Measurements from ENCODE around the gene PI4KB.
A peak's percentile ranks its signal among the peaks of the same experiment; 100 is the strongest.

The PI4KB gene

DNA sequence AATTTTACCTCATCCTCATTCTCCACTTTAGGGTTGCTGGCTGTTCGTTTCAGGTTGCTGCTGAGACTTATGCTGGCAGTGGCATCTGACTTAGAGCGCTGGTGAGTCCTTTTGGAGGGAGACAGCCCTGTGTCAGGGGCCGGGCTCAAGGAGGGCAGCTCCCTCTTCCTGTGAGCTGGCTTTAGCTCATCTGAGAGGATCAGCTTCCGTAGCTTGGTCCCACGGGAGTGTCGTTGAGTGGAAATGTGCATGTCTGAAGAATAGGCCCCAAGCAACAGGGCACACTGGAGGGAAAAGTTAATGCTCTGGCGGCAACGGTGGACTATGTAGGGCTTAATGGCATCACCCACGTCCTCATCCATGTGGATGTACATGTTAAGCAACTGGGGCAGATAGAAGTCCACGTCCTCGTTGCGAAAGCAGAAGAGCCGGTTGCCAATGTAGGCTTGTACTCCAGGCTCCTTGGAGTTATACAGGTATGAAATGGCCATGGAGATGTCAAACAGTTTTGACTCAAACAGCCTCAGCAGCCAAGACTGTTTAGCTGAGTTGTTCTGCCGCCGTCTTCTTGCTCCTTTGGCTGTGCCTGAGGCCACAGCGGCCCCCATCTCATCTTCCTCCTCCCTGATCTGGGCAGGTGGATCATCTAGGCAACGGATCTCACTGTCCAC is 11.5 kb downstream of the PI4KB start:
- Histone ChIP-seq H3K4me1 (ENCODE audit: insufficient read depth, low read length) (peaks cover 1% of the 10 kb centered on the region; the same call in 1 of the 2 replicates), H3K36me3 (ENCODE audit: insufficient read depth, low read depth, low read length) (peaks cover 63% of the 10 kb centered on the region), H3K9me3 (ENCODE audit: insufficient read depth, low read depth, low read length) (no peaks in the 10 kb centered on the region)

DNA sequence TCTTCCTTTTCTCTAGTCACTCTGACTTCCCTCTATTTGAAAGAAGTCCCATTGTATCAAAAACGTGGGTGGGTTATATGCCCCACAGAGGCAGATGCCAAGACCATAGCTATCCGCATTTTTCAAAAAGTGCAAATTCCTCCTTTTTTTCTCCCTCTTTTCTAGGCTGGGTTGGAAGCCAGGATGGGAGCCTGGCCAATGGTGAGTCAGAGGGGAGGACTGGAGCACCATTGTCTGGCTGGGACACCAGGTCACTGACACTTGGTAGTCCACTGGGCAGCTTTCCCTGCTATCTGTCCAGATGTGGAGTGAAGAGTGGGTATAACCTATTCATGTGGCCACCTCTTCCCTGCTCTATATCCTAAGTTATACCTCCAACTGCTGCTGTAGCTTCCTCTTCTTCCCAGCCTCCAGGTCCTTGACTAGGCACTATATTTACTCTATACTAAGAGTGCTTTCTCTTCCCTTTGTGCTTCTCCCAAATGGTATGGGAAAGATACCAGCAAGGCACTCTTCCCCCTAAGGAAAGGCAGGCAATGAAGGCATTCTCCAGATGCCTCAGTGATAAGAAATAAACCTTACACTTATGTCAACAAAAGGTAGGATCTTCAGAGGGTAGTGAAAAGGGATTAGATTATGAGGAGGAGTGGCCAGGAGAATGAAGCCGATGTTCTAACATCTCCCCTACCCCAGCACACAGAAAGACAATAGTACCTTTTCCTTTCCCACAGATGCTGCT is 12.9 kb downstream of the PI4KB start:
- no peak overlapping the region for H3K27ac ChIP-seq (ENCODE audit: low read length)
- no peaks in the 10 kb centered on the region for H3K27me3 ChIP-seq (ENCODE audit: insufficient read depth, low read length)
- H3K4me1 ChIP-seq (ENCODE audit: insufficient read depth, low read length), result peaks cover 9% of the 10 kb centered on the region
- H3K4me3 ChIP-seq (ENCODE audit: low read length), result no peak overlapping the region
- H3K36me3 ChIP-seq (ENCODE audit: insufficient read depth, low read depth, low read length), result peaks cover 58% of the 10 kb centered on the region
- H3K9ac ChIP-seq (ENCODE audit: low read depth, low read length), result no peak overlapping the region
- no peaks in the 10 kb centered on the region for H3K9me3 ChIP-seq (ENCODE audit: insufficient read depth, low read depth, low read length)

More for the DNA sequence above, 11.5 kb downstream of the PI4KB start:
- Histone ChIP-seq H3K9ac (ENCODE audit: low read depth, low read length) (no peak overlapping the region), H3K4me3 (ENCODE audit: low read length) (no peak overlapping the region), H3K27ac (ENCODE audit: low read length) (no peak overlapping the region), H3K27me3 (ENCODE audit: insufficient read depth, low read length) (no peaks in the 10 kb centered on the region)

DNA sequence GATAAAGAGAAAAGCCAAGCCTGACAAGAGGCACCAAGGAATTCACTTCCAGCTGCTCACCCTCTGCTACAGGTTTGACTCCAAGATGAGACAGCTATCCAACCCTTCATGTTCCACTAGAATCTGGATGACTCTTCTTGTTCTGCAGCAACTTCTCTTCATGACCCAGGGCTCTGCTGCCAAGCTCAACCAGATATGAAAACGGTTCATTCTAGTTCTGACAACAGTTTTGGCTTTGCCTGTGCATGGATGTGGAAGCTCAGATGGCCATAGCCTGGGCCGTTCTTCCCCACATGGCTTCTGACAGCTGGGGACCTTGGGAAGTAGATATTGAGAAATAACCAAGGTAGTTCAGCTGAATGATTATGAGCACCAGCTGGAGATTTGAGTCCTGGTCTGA is 13.7 kb downstream of the PI4KB start:
- Histone ChIP-seq H3K27ac (ENCODE audit: low read length) (no peak overlapping the region), H3K36me3 (ENCODE audit: insufficient read depth, low read depth, low read length) (peaks cover 57% of the 10 kb centered on the region), H3K9ac (ENCODE audit: low read depth, low read length) (no peak overlapping the region)

DNA sequence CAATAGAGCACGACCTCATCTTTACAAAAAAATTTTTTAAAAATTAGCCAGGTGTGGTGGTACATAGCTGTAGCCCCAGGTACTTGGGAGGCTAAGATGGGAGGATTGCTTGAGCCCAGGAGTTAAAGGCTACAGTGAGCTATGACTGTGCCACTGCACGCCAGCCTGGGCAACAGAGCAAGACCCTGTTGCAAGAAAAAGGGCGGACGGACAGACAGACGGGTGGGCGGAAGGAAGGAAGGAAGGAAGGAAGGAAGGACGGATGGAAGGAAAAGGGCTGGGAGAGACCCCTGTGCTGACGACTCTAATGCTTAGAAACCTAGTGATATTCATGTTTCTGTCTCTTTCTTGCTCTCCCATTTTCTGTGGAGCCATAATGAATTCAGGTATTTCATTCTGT is 14.4 kb downstream of the PI4KB start:
- H3K9ac ChIP-seq (ENCODE audit: low read depth, low read length), result no peak overlapping the region
- H3K36me3 ChIP-seq (ENCODE audit: insufficient read depth, low read depth, low read length), result peaks cover 64% of the 10 kb centered on the region
- no peak overlapping the region for H3K4me3 ChIP-seq (ENCODE audit: low read length)
- no peaks in the 10 kb centered on the region for H3K9me3 ChIP-seq (ENCODE audit: insufficient read depth, low read depth, low read length)
- no peak overlapping the region for H3K27ac ChIP-seq (ENCODE audit: low read length)
- H3K4me1 ChIP-seq (ENCODE audit: insufficient read depth, low read length), result peaks cover 9% of the 10 kb centered on the region
- no peaks in the 10 kb centered on the region for H3K27me3 ChIP-seq (ENCODE audit: insufficient read depth, low read length)

More for the DNA sequence above, 13.7 kb downstream of the PI4KB start:
- Histone ChIP-seq H3K27me3 (ENCODE audit: insufficient read depth, low read length) (no peaks in the 10 kb centered on the region), H3K4me3 (ENCODE audit: low read length) (no peak overlapping the region), H3K4me1 (ENCODE audit: insufficient read depth, low read length) (peaks cover 9% of the 10 kb centered on the region), H3K9me3 (ENCODE audit: insufficient read depth, low read depth, low read length) (no peaks in the 10 kb centered on the region)

DNA sequence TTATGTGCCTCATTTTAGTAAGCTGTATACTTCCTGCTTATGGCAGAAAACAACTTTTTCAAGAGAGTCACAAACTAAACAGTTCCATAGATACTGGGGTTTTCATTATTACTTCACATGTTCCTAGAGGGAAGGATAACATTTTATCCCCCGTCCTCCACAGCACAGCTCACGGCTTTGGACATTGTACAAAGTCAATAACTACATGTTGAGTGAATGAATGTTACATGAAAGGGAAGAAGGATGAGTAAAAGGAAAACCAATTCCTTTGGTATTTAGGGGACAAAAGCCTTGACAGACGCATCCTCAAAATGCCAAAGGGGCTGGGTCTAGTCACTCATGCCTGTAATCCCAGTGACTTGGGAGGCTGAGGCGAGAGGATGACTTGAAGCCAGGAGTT is 14.8 kb downstream of the PI4KB start:
- H3K4me1 ChIP-seq (ENCODE audit: insufficient read depth, low read length), result peaks cover 9% of the 10 kb centered on the region
- peaks cover 68% of the 10 kb centered on the region for H3K36me3 ChIP-seq (ENCODE audit: insufficient read depth, low read depth, low read length)
- no peaks in the 10 kb centered on the region for H3K27me3 ChIP-seq (ENCODE audit: insufficient read depth, low read length)
- no peak overlapping the region for H3K9ac ChIP-seq (ENCODE audit: low read depth, low read length)
- no peak overlapping the region for H3K4me3 ChIP-seq (ENCODE audit: low read length)
- no peaks in the 10 kb centered on the region for H3K9me3 ChIP-seq (ENCODE audit: insufficient read depth, low read depth, low read length)
- H3K27ac ChIP-seq (ENCODE audit: low read length), result no peak overlapping the region

DNA sequence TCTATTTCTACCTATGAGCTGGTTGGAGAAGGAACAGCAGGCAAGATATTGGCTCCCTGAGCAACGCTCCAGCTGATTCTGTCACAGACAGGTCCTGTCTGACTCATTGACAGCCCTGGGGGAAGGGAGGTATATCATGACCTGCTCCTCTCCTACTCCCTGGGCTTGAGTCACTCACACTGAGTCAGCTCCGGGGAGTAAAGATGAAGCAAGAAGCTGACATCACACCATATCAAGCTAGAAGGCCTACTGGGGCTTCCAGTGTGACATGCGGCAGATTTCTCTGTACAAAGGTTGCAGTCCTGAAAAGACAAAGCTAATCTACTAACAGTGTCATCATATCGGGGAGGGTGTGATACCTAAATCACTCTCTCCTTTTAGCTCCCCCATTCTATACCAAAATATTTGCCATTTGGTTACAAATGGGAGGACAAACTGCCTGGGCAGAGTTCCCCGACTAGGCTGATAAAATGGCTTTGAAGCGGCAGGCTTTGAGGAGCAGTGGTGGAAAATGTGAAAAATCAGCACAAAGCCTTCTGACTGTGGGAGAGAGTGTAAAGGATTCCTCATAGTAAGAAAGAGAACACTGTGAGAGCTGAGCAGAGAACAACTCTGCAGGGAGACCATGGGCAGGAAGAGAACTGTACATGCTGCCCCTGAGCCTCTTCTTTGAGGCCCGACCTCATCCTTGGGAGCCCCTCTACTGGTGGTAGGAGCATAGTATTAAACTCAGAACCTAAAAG is 15.5 kb downstream of the PI4KB start:
- H3K4me3 ChIP-seq (ENCODE audit: low read length), result no peak overlapping the region
- H3K9me3 ChIP-seq (ENCODE audit: insufficient read depth, low read depth, low read length), result no peaks in the 10 kb centered on the region
- H3K27ac ChIP-seq (ENCODE audit: low read length), result no peak overlapping the region
- no peaks in the 10 kb centered on the region for H3K27me3 ChIP-seq (ENCODE audit: insufficient read depth, low read length)
- no peak overlapping the region for H3K9ac ChIP-seq (ENCODE audit: low read depth, low read length)
- H3K4me1 ChIP-seq (ENCODE audit: insufficient read depth, low read length), result peaks cover 9% of the 10 kb centered on the region
- H3K36me3 ChIP-seq (ENCODE audit: insufficient read depth, low read depth, low read length), result peaks cover 75% of the 10 kb centered on the region

DNA sequence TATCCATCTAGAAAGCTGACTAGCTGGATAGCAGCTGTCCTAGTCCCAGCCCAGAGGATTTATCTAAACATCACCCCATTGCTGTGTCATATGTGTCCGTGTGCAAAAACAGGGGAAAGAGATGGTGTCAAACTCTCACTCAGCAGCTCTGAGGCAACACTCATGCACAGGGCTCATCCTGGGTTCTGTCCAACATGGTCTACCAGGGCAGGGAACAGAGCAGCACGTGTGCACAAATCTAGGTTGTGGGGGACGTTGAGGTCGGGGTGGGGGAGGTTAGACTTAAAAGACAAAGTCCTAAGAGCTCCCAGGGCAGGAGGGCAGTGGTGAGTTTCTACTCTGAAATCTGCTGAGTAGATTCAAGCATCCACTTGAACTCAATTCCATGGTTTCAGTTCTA is 16.2 kb downstream of the PI4KB start:
- Histone ChIP-seq H3K9me3 (ENCODE audit: insufficient read depth, low read depth, low read length) (no peaks in the 10 kb centered on the region), H3K36me3 (ENCODE audit: insufficient read depth, low read depth, low read length) (peaks cover 77% of the 10 kb centered on the region), H3K4me1 (ENCODE audit: insufficient read depth, low read length) (peaks cover 9% of the 10 kb centered on the region), H3K27me3 (ENCODE audit: insufficient read depth, low read length) (no peaks in the 10 kb centered on the region), H3K9ac (ENCODE audit: low read depth, low read length) (no peak overlapping the region), H3K27ac (ENCODE audit: low read length) (no peak overlapping the region), H3K4me3 (ENCODE audit: low read length) (no peak overlapping the region)

DNA sequence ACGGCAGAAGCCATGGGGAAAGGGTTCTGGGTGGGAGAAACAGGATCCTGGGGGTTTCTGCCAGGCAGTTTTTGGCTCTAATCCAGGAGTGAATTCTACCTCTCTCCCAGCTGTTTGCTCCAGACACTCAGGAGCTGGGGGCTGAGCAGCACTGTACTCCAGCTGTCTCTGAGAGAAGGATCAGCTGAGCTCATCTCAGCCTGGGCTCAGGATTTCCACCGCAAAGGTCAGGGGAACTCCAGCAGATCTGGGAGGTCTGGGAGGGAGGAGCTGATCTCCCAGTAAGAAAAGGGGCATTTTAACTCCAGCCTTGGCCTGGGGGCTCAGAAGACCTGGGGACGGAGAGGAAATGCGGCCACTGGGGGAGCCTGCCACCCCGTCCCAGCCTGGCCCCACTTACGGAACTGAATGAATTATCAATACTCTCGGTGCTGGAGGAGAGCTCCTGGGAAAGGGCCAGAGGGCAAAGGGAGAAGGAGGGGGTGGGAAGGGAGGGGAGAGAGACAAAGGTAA is 17.3 kb downstream of the PI4KB start:
- Histone ChIP-seq H3K9ac (ENCODE audit: low read depth, low read length) (peak overlapping the region; percentile 20), H3K4me1 (ENCODE audit: insufficient read depth, low read length) (peaks cover 9% of the 10 kb centered on the region), H3K27ac (ENCODE audit: low read length) (peak overlapping the region; percentile 29), H3K9me3 (ENCODE audit: insufficient read depth, low read depth, low read length) (no peaks in the 10 kb centered on the region), H3K4me3 (ENCODE audit: low read length) (no peak overlapping the region), H3K36me3 (ENCODE audit: insufficient read depth, low read depth, low read length) (peaks cover 79% of the 10 kb centered on the region), H3K27me3 (ENCODE audit: insufficient read depth, low read length) (no peaks in the 10 kb centered on the region)

DNA sequence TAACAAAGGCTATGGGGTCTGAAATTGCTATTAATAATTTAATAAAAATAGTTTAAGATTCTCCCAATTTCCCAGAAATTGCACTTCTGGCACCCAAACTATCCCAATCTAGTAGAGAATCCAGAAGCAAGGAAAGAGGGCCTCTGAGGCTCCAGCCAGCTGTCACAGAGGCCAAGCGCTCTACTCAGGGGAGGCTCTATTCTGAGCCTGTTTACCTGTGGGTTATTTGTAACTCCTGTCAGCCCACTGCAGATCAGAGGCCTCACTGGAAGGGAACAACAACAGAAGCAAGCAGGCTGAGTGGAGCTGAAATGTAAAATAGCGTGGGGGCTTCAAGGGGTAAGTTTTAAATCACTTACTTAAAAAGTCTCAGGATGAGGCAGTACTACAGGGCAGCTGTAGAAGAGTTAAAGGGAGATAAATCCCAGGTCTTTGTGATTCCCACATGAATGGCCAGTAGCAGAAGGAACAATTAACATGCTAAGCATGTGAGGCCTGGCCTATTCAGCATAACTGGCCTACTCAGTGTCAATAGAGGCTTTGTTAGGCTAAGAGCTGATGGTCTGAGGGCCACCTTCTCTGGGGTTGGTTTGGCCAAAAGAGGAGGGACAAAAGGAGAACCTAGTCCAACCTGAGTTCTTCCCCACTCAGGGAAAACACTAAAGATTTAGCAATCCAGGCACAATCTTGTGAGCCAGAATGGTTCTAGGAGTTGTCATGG is 32.3 kb downstream of the PI4KB start:
- Histone ChIP-seq H3K4me1 (ENCODE audit: insufficient read depth, low read length) (peaks cover 12% of the 10 kb centered on the region; the same call in 1 of the 2 replicates), H3K4me3 (ENCODE audit: low read length) (peak overlapping the region; percentile 9; the same call in 1 of the 2 replicates), H3K9ac (ENCODE audit: low read depth, low read length) (peak overlapping the region; percentile 33; the same call in 1 of the 2 replicates), H3K9me3 (ENCODE audit: insufficient read depth, low read depth, low read length) (no peaks in the 10 kb centered on the region), H3K27ac (ENCODE audit: low read length) (peak overlapping the region; percentile 59), H3K36me3 (ENCODE audit: insufficient read depth, low read depth, low read length) (peaks cover 81% of the 10 kb centered on the region), H3K27me3 (ENCODE audit: insufficient read depth, low read length) (no peaks in the 10 kb centered on the region)

DNA sequence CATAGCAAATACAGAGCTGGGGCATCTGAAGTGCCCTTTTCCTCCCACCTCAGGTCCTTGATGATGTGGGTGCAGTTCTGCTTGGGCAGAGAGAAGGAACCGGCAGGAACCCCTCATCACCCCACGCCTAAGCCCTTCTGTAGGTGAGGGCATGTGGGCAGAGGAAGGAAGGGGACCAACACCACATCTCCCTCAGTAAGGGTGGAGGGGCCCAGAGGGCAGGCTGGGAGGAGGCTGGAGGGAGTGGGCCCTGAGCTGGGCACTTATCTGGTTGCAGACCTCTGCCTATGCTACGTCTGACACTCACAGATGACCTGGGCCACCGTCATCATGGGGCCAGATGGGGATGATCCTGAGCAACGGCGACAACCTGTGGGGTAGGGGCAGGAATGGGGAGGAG is 34.1 kb downstream of the PI4KB start:
- no peak overlapping the region for H3K27ac ChIP-seq (ENCODE audit: low read length)
- no peak overlapping the region for H3K4me3 ChIP-seq (ENCODE audit: low read length)
- peaks cover 12% of the 10 kb centered on the region; the same call in 1 of the 2 replicates for H3K4me1 ChIP-seq (ENCODE audit: insufficient read depth, low read length)
- no peaks in the 10 kb centered on the region for H3K9me3 ChIP-seq (ENCODE audit: insufficient read depth, low read depth, low read length)
- peaks cover 81% of the 10 kb centered on the region for H3K36me3 ChIP-seq (ENCODE audit: insufficient read depth, low read depth, low read length)
- no peak overlapping the region for H3K9ac ChIP-seq (ENCODE audit: low read depth, low read length)
- no peaks in the 10 kb centered on the region for H3K27me3 ChIP-seq (ENCODE audit: insufficient read depth, low read length)
